ENCODE data around the gene ATRNL1.
"Not testable (repeated sequence)": the region's sequence is repeated elsewhere in the genome, so short reads cannot be mapped to it uniquely, and the experiment has no call there.

GRCh38 chr10:115527682-115528081, 434.5 kb downstream of the ATRNL1 start:
- TF ChIP-seq CTCF (IDR thresholded peaks at IDR 0.05); ZNF219 (CRISPR knock-in tag; IDR thresholded peaks at IDR 0.05; ENCODE audit: borderline replicate concordance); NR2C2 (CRISPR knock-in tag; IDR thresholded peaks at IDR 0.05); GABPB1 (CRISPR knock-in tag; IDR thresholded peaks at IDR 0.05); MXD4 (CRISPR knock-in tag; IDR thresholded peaks at IDR 0.05; ENCODE audit: borderline replicate concordance): not testable (repeated sequence)
